8988T (cell line): Measurements from ENCODE around the gene SGPL1.
A peak's percentile ranks its signal among the peaks of the same experiment; 100 is the strongest.

Experiments used
- DNase-seq: peaks from one replicate; pipeline ENCODE4 v3.0.0; 2011

SGPL1 gene

GRCh38 chr10:70814126-70814525 is 1.6 kb upstream of the SGPL1 start:
- no peak for DNase-seq

- peak; percentile 79 for DNase-seq
These were observed 609 bp downstream of the SGPL1 start for GRCh38 chr10:70816220-70816894.

GRCh38 chr10:70820976-70821750 is 5.4 kb downstream of the SGPL1 start:
- DNase-seq = no peak

GRCh38 chr10:70822076-70822820 is 6.5 kb downstream of the SGPL1 start:
- DNase-seq = no peak

- DNase-seq = no peak
These were observed 11.5 kb downstream of the SGPL1 start for GRCh38 chr10:70827086-70827757.

GRCh38 chr10:70828923-70829322 is 13.2 kb downstream of the SGPL1 start:
- DNase-seq = no peak

- no peak for DNase-seq
These were observed 13.8 kb downstream of the SGPL1 start for GRCh38 chr10:70829543-70829942.

GRCh38 chr10:70830164-70830563 is 14.4 kb downstream of the SGPL1 start:
- no peak for DNase-seq

- no peak for DNase-seq
These were observed 16.5 kb downstream of the SGPL1 start for GRCh38 chr10:70832221-70832620.

GRCh38 chr10:70832852-70833528 is 17.2 kb downstream of the SGPL1 start:
- DNase-seq = no peak

GRCh38 chr10:70833601-70834000 is 17.9 kb downstream of the SGPL1 start:
- DNase-seq = no peak

GRCh38 chr10:70834021-70834420 is 18.3 kb downstream of the SGPL1 start:
- DNase-seq = no peak

GRCh38 chr10:70834441-70835151 is 18.8 kb downstream of the SGPL1 start:
- DNase-seq = no peak

GRCh38 chr10:70836319-70836718 is 20.6 kb downstream of the SGPL1 start:
- DNase-seq = no peak

- DNase-seq = no peak
These were observed 21.9 kb downstream of the SGPL1 start for GRCh38 chr10:70837660-70838059.

GRCh38 chr10:70838270-70838805 is 22.6 kb downstream of the SGPL1 start:
- DNase-seq = no peak

- DNase-seq = no peak
These were observed 25.1 kb downstream of the SGPL1 start for GRCh38 chr10:70840836-70841235.

GRCh38 chr10:70843333-70843732 is 27.6 kb downstream of the SGPL1 start:
- DNase-seq = no peak

- no peak for DNase-seq
These were observed 28.2 kb downstream of the SGPL1 start for GRCh38 chr10:70843776-70844489.

GRCh38 chr10:70845256-70845655 is 29.5 kb downstream of the SGPL1 start:
- no peak for DNase-seq

- no peak for DNase-seq
These were observed 30.1 kb downstream of the SGPL1 start for GRCh38 chr10:70845816-70846215.
